Mucosa of rectum (tissue), 2 donors: ENCODE data around the gene DTHD1.

Source experiments
- H3K27ac ChIP-seq, 2 donors: one replicate each; pipeline ENCODE4 v1.7.0; 2013; ENCODE audit warnings: inconsistent platforms in 2 of 2, low read depth in 2 of 2, low read length in 2 of 2
- H3K27me3 ChIP-seq, 2 donors: one replicate each; pipeline ENCODE4 v1.7.0; 2013; ENCODE audit warnings: low read length in 2 of 2; ENCODE audit not compliant: control insufficient read depth in 2 of 2, insufficient read depth in 2 of 2
- H3K36me3 ChIP-seq, 2 donors: one replicate each; pipeline ENCODE4 v1.7.0; 2013; ENCODE audit warnings: low read length in 2 of 2; ENCODE audit not compliant: control insufficient read depth in 2 of 2, insufficient read depth in 2 of 2
- H3K4me1 ChIP-seq, 2 donors: one replicate each; pipeline ENCODE4 v1.7.0; 2013; ENCODE audit warnings: low read length in 2 of 2, mild to moderate bottlenecking in 1 of 2; ENCODE audit not compliant: control insufficient read depth in 2 of 2, insufficient read depth in 2 of 2
- H3K4me3 ChIP-seq, 2 donors: one replicate each; pipeline ENCODE4 v1.7.0; 2013; ENCODE audit warnings: low read length in 2 of 2
- H3K9ac ChIP-seq, 2 donors: one replicate each; pipeline ENCODE4 v1.7.0; 2013; ENCODE audit warnings: low read length in 2 of 2, low read depth in 1 of 2, mild to moderate bottlenecking in 1 of 2
- H3K9me3 ChIP-seq, 2 donors: one replicate each; pipeline ENCODE4 v1.7.0; 2013; ENCODE audit warnings: low read length in 2 of 2; ENCODE audit not compliant: control insufficient read depth in 2 of 2
- donor health status: healthy.
- donor health status: Normal muscosa, but diverticular disease.

The DTHD1 gene

GRCh38 chr4:36313301-36313700, 31.9 kb downstream of the DTHD1 start:
- Histone ChIP-seq H3K9ac (no peak overlapping the region), H3K27me3 (no peaks in the 10 kb centered on the region), H3K36me3 (no peaks in the 10 kb centered on the region), H3K9me3 (no peaks in the 10 kb centered on the region), H3K4me3 (no peak overlapping the region), H3K27ac (no peak overlapping the region), H3K4me1 (peaks cover 0 to 2% of the 10 kb centered on the region in 2 donors)

- Histone ChIP-seq H3K4me3 (no peak overlapping the region), H3K27ac (no peak overlapping the region), H3K9ac (no peak overlapping the region), H3K27me3 (no peaks in the 10 kb centered on the region), H3K4me1 (peaks cover 0 to 2% of the 10 kb centered on the region in 2 donors), H3K9me3 (no peaks in the 10 kb centered on the region), H3K36me3 (no peaks in the 10 kb centered on the region)
These were observed 32.3 kb downstream of the DTHD1 start for GRCh38 chr4:36313703-36314102.

- Histone ChIP-seq H3K4me1 (no peaks in the 10 kb centered on the region), H3K9ac (no peak overlapping the region), H3K27me3 (no peaks in the 10 kb centered on the region), H3K36me3 (no peaks in the 10 kb centered on the region), H3K9me3 (no peaks in the 10 kb centered on the region), H3K27ac (no peak overlapping the region), H3K4me3 (no peak overlapping the region)
These were observed 35.2 kb downstream of the DTHD1 start for GRCh38 chr4:36316607-36317006.

- Histone ChIP-seq H3K27ac (no peak overlapping the region), H3K4me3 (no peak overlapping the region), H3K9ac (no peak overlapping the region)
These were observed 36.3 kb downstream of the DTHD1 start for GRCh38 chr4:36317721-36318120.

GRCh38 chr4:36320117-36320896, 38.9 kb downstream of the DTHD1 start:
- Histone ChIP-seq H3K27ac (no peak overlapping the region), H3K36me3 (no peaks in the 10 kb centered on the region)

More at GRCh38 chr4:36317721-36318120, 36.3 kb downstream of the DTHD1 start:
- H3K9me3 ChIP-seq: no peaks in the 10 kb centered on the region
- H3K27me3 ChIP-seq: no peaks in the 10 kb centered on the region
- no peaks in the 10 kb centered on the region for H3K4me1 ChIP-seq
- H3K36me3 ChIP-seq: no peaks in the 10 kb centered on the region

GRCh38 chr4:36321176-36321575, 39.8 kb downstream of the DTHD1 start:
- Histone ChIP-seq H3K36me3 (no peaks in the 10 kb centered on the region), H3K27ac (no peak overlapping the region), H3K27me3 (no peaks in the 10 kb centered on the region), H3K4me1 (peaks cover 0 to 4% of the 10 kb centered on the region in 2 donors), H3K9me3 (no peaks in the 10 kb centered on the region), H3K4me3 (no peak overlapping the region), H3K9ac (no peak overlapping the region)

More at GRCh38 chr4:36320117-36320896, 38.9 kb downstream of the DTHD1 start:
- Histone ChIP-seq H3K9ac (no peak overlapping the region), H3K9me3 (no peaks in the 10 kb centered on the region), H3K4me3 (no peak overlapping the region), H3K27me3 (no peaks in the 10 kb centered on the region), H3K4me1 (no peaks in the 10 kb centered on the region)

GRCh38 chr4:36322921-36323354, 41.5 kb downstream of the DTHD1 start:
- Histone ChIP-seq H3K27me3 (no peaks in the 10 kb centered on the region), H3K9me3 (no peaks in the 10 kb centered on the region), H3K4me3 (no peak overlapping the region), H3K9ac (no peak overlapping the region), H3K27ac (peak overlapping the region in 1 of 2 donors; percentile 16), H3K4me1 (peaks cover 0 to 4% of the 10 kb centered on the region in 2 donors), H3K36me3 (no peaks in the 10 kb centered on the region)

- Histone ChIP-seq H3K4me1 (peaks cover 0 to 4% of the 10 kb centered on the region in 2 donors), H3K27me3 (no peaks in the 10 kb centered on the region), H3K27ac (no peak overlapping the region), H3K36me3 (no peaks in the 10 kb centered on the region), H3K9me3 (no peaks in the 10 kb centered on the region), H3K9ac (no peak overlapping the region), H3K4me3 (no peak overlapping the region)
These were observed 42.5 kb downstream of the DTHD1 start for GRCh38 chr4:36323816-36324419.

- Histone ChIP-seq H3K36me3 (no peaks in the 10 kb centered on the region), H3K9me3 (no peaks in the 10 kb centered on the region), H3K4me1 (peaks cover 0 to 4% of the 10 kb centered on the region in 2 donors), H3K27me3 (no peaks in the 10 kb centered on the region), H3K9ac (no peak overlapping the region), H3K4me3 (no peak overlapping the region), H3K27ac (no peak overlapping the region)
These were observed 43.4 kb downstream of the DTHD1 start for GRCh38 chr4:36324808-36325207.

- Histone ChIP-seq H3K4me1 (peaks cover 0 to 4% of the 10 kb centered on the region in 2 donors), H3K36me3 (no peaks in the 10 kb centered on the region), H3K9me3 (no peaks in the 10 kb centered on the region), H3K27ac (peak overlapping the region in 1 of 2 donors; percentile 33), H3K9ac (no peak overlapping the region), H3K4me3 (no peak overlapping the region), H3K27me3 (no peaks in the 10 kb centered on the region)
These were observed 44.1 kb downstream of the DTHD1 start for GRCh38 chr4:36325499-36325898.
